NT2/D1 (cell line): ENCODE results near the gene TRPV5.

Experiments
- SUZ12 ChIP-seq: IDR thresholded peaks from 2 replicates; pipeline ENCODE4 v1.6.1; 2011; ENCODE audit not compliant: insufficient read length, insufficient read depth; ENCODE audit errors: extremely low read depth
- YY1 ChIP-seq: IDR thresholded peaks from 2 replicates; pipeline ENCODE4 v1.6.1; 2011; ENCODE audit not compliant: insufficient read length, insufficient read depth
- ZNF274 ChIP-seq: IDR thresholded peaks from 2 replicates; pipeline ENCODE4 v1.6.1; 2011; ENCODE audit warnings: mild to moderate bottlenecking, low read depth, low read length

- no peak for TF ChIP-seq YY1
- no peak for TF ChIP-seq SUZ12
- no peak for TF ChIP-seq ZNF274
Observed at GRCh38 chr7:142873281-142873784, 60.2 kb downstream of the TRPV5 start.
